GM23338 (cell line): ENCODE measurements around the gene SLC5A5. TPM values are rescaled to one million over a fixed set of nuclear protein-coding genes. Genes with fewer than 3 reads are reported as not detected.

Experiments used
- ATAC-seq: fragments of 200-7000 bp; cut with Tn5 transposase; 3 replicates; pipeline ENCODE4 v1.9.1; 2020
- DNase-seq: peaks from one replicate; pipeline ENCODE4 v3.0.0-alpha.2; 2015; ENCODE audit warnings: low spot score
- H2AFZ ChIP-seq: fragments of 200-600 bp; sonication (generic); 2 replicates; pipeline ENCODE4 v1.8.0; 2016; ENCODE audit warnings: antibody characterized with exemption, mild to moderate bottlenecking, moderate library complexity
- H3F3A ChIP-seq: fragments of 200-600 bp; sonication (generic); replicated peaks from 2 replicates; pipeline ENCODE4 v1.8.0; 2017; ENCODE audit warnings: antibody characterized with exemption, mixed run types, low read depth
- H3K27ac ChIP-seq: fragments of 200-600 bp; sonication (generic); 2 replicates; pipeline ENCODE4 v1.6.1; 2016; ENCODE audit warnings: low read depth
- H3K27me3 ChIP-seq: fragments of 200-600 bp; sonication (generic); 2 replicates; pipeline ENCODE4 v1.8.0; 2016; ENCODE audit warnings: mild to moderate bottlenecking, mixed run types, moderate library complexity; ENCODE audit not compliant: insufficient read depth
- H3K36me3 ChIP-seq: fragments of 200-600 bp; sonication (generic); 2 replicates; pipeline ENCODE4 v1.8.0; 2016; ENCODE audit warnings: mild to moderate bottlenecking; ENCODE audit not compliant: insufficient read depth
- H3K4me1 ChIP-seq: fragments of 200-600 bp; sonication (generic); 2 replicates; pipeline ENCODE4 v1.8.0; 2016; ENCODE audit warnings: mild to moderate bottlenecking, moderate library complexity; ENCODE audit not compliant: insufficient read depth
- H3K4me2 ChIP-seq: fragments of 200-600 bp; sonication (generic); 2 replicates; pipeline ENCODE4 v1.7.1; 2017; ENCODE audit warnings: mixed run types
- H3K4me3 ChIP-seq: fragments of 200-600 bp; sonication (generic); 2 replicates; pipeline ENCODE4 v1.6.1; 2016; ENCODE audit warnings: mixed run types
- H3K79me2 ChIP-seq: fragments of 200-600 bp; sonication (generic); replicated peaks from 2 replicates; pipeline ENCODE4 v1.8.0; 2017; ENCODE audit warnings: mild to moderate bottlenecking; ENCODE audit not compliant: insufficient read depth
- H3K9me2 ChIP-seq: fragments of 200-600 bp; sonication (generic); 2 replicates; pipeline ENCODE4 v1.8.0; 2017; ENCODE audit not compliant: insufficient read depth
- H4K20me1 ChIP-seq: fragments of 200-600 bp; sonication (generic); replicated peaks from 2 replicates; pipeline ENCODE4 v1.8.0; 2017; ENCODE audit warnings: mild to moderate bottlenecking; ENCODE audit not compliant: insufficient read depth
- H3K27ac Mint-ChIP-seq: 2 replicates; pipeline ENCODE4 v1.8.0; 2020; ENCODE audit warnings: inconsistent platforms, mild to moderate bottlenecking, moderate library complexity, mixed read lengths
- H3K27me3 Mint-ChIP-seq: 3 replicates; pipeline ENCODE4 v1.8.0; 2022; ENCODE audit warnings: low read depth, mild to moderate bottlenecking, moderate library complexity, mixed read lengths, inconsistent platforms; ENCODE audit not compliant: insufficient read depth, poor library complexity
- H3K36me3 Mint-ChIP-seq: 3 replicates; pipeline ENCODE4 v1.8.0; 2021; ENCODE audit warnings: low read depth, mild to moderate bottlenecking, inconsistent platforms, moderate library complexity, mixed read lengths
- H3K4me1 Mint-ChIP-seq: 3 replicates; pipeline ENCODE4 v1.8.0; 2020; ENCODE audit warnings: mild to moderate bottlenecking, inconsistent platforms, mixed read lengths
- H3K4me3 Mint-ChIP-seq: 3 replicates; pipeline ENCODE4 v1.8.0; 2021; ENCODE audit warnings: moderate library complexity, mild to moderate bottlenecking, inconsistent platforms, mixed read lengths
- H3K9me3 Mint-ChIP-seq: 3 replicates; pipeline ENCODE4 v1.8.0; 2020; ENCODE audit warnings: moderate library complexity, mild to moderate bottlenecking, inconsistent platforms, mixed read lengths
- EZH2phosphoT487 ChIP-seq: fragments of 200-600 bp; sonication (generic); IDR thresholded peaks from one replicate; pipeline ENCODE4 v1.8.1; 2018; ENCODE audit warnings: antibody characterized with exemption; ENCODE audit not compliant: unreplicated experiment
- JUNB ChIP-seq: IDR thresholded peaks from one replicate; pipeline ENCODE4 v1.6.1; 2016; ENCODE audit warnings: antibody characterized with exemption; ENCODE audit not compliant: unreplicated experiment
- NANOG ChIP-seq: IDR thresholded peaks from 2 replicates; pipeline ENCODE4 v1.6.1; 2016; ENCODE audit warnings: antibody characterized with exemption, borderline replicate concordance
- POLR2AphosphoS5 ChIP-seq: IDR thresholded peaks from 2 replicates; pipeline ENCODE4 v1.6.1; 2016; ENCODE audit warnings: antibody characterized with exemption, low read depth
- ZNF114 ChIP-seq: fragments of 250-450 bp; sonication (Bioruptor Pico); IDR thresholded peaks from 2 replicates; pipeline ENCODE4 v1.5.0; 2020; ENCODE audit warnings: mild to moderate bottlenecking, moderate library complexity
- polyA plus RNA-seq: library from polyadenylated mRNA; unstranded; fragments of >200 nt; fragmentation: Nextera tagmentation; extraction: Ambion mirVana; gene quantifications from 2 replicates; pipeline ENCODE4 v1.2.1, GENCODE V29; 2016
- total RNA-seq: library from RNA; depleted of rRNA; stranded (reverse); fragments of >200 nt; shearing (Covaris generic); gene quantifications from 2 replicates; pipeline ENCODE4 v1.2.3, GENCODE V29; 2014
- TF ChIP-seq, protein P1 (sequence below): fragments of 250-450 bp; sonication (Bioruptor Pico); IDR thresholded peaks from 2 replicates; pipeline ENCODE4 v1.5.0; 2020; ENCODE audit warnings: mild to moderate bottlenecking, moderate library complexity
- TF ChIP-seq, protein P2 (sequence below), 2 experiments: fragments of 200-600 bp in 1 of 2; sonication (generic) in 1 of 2; conservative IDR thresholded peaks; 2 replicates each; pipeline versions ENCODE4 v1.5.1 to v1.6.1; 2016 to 2017; ENCODE audit warnings: antibody characterized with exemption in 2 of 2, low read depth in 2 of 2, mild to moderate bottlenecking in 2 of 2, moderate library complexity in 1 of 2
- TF ChIP-seq, protein P3 (sequence below): IDR thresholded peaks from 2 replicates; pipeline ENCODE4 v1.6.1; 2016; ENCODE audit warnings: antibody characterized with exemption
- TF ChIP-seq, protein P4 (sequence below): IDR thresholded peaks from one replicate; pipeline ENCODE4 v1.6.1; 2018; ENCODE audit warnings: antibody characterized with exemption; ENCODE audit not compliant: unreplicated experiment

The SLC5A5 gene
- total and polyA plus RNA-seq, 2 experiments from 2014 or later, result 1.0 to 2.1 TPM

DNA sequence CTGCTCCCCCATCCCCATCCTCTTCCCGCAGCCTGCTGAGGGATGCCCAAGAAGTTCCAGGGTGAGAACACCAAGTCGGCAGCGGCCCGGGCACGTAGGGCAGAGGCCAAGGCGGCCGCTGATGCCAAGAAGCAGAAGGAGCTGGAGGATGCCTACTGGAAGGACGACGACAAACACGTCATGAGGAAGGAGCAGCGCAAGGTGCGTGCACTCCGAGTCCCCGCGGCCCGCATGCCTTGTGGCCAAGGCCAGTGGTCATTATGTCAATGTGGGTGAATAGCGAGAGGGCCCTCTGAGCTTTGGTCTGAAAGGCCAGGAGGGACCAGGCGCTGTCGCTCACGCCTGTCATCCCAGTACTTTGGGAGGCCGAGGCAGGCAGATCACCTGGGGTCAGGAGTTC, 64.6 kb downstream of the SLC5A5 start:
- H3F3A ChIP-seq, result peaks cover 13% of the 10 kb centered on the region; the same call in 1 of the 2 replicates
- H3K27ac Mint-ChIP-seq, result no peak overlapping the region
- DNase-seq, result no peak
- H3K4me1 Mint-ChIP-seq, result peaks cover 11% of the 10 kb centered on the region
- H3K27ac ChIP-seq, result no peak overlapping the region
- H3K9me3 Mint-ChIP-seq, result no peaks in the 10 kb centered on the region
- no peak for ATAC-seq
- no peak overlapping the region for H3K4me2 ChIP-seq
- H3K27me3 ChIP-seq, result no peaks in the 10 kb centered on the region
- TF ChIP-seq, protein P1, sequence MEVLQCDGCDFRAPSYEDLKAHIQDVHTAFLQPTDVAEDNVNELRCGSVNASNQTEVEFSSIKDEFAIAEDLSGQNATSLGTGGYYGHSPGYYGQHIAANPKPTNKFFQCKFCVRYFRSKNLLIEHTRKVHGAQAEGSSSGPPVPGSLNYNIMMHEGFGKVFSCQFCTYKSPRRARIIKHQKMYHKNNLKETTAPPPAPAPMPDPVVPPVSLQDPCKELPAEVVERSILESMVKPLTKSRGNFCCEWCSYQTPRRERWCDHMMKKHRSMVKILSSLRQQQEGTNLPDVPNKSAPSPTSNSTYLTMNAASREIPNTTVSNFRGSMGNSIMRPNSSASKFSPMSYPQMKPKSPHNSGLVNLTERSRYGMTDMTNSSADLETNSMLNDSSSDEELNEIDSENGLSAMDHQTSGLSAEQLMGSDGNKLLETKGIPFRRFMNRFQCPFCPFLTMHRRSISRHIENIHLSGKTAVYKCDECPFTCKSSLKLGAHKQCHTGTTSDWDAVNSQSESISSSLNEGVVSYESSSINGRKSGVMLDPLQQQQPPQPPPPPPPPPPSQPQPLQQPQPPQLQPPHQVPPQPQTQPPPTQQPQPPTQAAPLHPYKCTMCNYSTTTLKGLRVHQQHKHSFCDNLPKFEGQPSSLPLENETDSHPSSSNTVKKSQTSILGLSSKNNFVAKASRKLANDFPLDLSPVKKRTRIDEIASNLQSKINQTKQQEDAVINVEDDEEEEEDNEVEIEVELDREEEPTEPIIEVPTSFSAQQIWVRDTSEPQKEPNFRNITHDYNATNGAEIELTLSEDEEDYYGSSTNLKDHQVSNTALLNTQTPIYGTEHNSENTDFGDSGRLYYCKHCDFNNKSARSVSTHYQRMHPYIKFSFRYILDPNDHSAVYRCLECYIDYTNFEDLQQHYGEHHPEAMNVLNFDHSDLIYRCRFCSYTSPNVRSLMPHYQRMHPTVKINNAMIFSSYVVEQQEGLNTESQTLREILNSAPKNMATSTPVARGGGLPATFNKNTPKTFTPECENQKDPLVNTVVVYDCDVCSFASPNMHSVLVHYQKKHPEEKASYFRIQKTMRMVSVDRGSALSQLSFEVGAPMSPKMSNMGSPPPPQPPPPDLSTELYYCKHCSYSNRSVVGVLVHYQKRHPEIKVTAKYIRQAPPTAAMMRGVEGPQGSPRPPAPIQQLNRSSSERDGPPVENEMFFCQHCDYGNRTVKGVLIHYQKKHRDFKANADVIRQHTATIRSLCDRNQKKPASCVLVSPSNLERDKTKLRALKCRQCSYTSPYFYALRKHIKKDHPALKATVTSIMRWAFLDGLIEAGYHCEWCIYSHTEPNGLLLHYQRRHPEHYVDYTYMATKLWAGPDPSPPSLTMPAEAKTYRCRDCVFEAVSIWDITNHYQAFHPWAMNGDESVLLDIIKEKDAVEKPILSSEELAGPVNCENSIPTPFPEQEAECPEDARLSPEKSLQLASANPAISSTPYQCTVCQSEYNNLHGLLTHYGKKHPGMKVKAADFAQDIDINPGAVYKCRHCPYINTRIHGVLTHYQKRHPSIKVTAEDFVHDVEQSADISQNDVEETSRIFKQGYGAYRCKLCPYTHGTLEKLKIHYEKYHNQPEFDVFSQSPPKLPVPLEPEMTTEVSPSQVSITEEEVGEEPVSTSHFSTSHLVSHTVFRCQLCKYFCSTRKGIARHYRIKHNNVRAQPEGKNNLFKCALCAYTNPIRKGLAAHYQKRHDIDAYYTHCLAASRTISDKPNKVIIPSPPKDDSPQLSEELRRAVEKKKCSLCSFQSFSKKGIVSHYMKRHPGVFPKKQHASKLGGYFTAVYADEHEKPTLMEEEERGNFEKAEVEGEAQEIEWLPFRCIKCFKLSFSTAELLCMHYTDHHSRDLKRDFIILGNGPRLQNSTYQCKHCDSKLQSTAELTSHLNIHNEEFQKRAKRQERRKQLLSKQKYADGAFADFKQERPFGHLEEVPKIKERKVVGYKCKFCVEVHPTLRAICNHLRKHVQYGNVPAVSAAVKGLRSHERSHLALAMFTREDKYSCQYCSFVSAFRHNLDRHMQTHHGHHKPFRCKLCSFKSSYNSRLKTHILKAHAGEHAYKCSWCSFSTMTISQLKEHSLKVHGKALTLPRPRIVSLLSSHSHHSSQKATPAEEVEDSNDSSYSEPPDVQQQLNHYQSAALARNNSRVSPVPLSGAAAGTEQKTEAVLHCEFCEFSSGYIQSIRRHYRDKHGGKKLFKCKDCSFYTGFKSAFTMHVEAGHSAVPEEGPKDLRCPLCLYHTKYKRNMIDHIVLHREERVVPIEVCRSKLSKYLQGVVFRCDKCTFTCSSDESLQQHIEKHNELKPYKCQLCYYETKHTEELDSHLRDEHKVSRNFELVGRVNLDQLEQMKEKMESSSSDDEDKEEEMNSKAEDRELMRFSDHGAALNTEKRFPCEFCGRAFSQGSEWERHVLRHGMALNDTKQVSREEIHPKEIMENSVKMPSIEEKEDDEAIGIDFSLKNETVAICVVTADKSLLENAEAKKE, result no peak
- no peak for TF ChIP-seq ZNF114 (CRISPR knock-in tag)
- TF ChIP-seq JUNB, result no peak
- TF ChIP-seq, protein P2, sequence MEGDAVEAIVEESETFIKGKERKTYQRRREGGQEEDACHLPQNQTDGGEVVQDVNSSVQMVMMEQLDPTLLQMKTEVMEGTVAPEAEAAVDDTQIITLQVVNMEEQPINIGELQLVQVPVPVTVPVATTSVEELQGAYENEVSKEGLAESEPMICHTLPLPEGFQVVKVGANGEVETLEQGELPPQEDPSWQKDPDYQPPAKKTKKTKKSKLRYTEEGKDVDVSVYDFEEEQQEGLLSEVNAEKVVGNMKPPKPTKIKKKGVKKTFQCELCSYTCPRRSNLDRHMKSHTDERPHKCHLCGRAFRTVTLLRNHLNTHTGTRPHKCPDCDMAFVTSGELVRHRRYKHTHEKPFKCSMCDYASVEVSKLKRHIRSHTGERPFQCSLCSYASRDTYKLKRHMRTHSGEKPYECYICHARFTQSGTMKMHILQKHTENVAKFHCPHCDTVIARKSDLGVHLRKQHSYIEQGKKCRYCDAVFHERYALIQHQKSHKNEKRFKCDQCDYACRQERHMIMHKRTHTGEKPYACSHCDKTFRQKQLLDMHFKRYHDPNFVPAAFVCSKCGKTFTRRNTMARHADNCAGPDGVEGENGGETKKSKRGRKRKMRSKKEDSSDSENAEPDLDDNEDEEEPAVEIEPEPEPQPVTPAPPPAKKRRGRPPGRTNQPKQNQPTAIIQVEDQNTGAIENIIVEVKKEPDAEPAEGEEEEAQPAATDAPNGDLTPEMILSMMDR (conservative IDR thresholded peaks at IDR 0.05; ENCODE audit: low read depth in 2 of 2), result no peak
- TF ChIP-seq, protein P3, sequence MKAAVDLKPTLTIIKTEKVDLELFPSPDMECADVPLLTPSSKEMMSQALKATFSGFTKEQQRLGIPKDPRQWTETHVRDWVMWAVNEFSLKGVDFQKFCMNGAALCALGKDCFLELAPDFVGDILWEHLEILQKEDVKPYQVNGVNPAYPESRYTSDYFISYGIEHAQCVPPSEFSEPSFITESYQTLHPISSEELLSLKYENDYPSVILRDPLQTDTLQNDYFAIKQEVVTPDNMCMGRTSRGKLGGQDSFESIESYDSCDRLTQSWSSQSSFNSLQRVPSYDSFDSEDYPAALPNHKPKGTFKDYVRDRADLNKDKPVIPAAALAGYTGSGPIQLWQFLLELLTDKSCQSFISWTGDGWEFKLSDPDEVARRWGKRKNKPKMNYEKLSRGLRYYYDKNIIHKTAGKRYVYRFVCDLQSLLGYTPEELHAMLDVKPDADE, result no peak
- TF ChIP-seq, protein P4, sequence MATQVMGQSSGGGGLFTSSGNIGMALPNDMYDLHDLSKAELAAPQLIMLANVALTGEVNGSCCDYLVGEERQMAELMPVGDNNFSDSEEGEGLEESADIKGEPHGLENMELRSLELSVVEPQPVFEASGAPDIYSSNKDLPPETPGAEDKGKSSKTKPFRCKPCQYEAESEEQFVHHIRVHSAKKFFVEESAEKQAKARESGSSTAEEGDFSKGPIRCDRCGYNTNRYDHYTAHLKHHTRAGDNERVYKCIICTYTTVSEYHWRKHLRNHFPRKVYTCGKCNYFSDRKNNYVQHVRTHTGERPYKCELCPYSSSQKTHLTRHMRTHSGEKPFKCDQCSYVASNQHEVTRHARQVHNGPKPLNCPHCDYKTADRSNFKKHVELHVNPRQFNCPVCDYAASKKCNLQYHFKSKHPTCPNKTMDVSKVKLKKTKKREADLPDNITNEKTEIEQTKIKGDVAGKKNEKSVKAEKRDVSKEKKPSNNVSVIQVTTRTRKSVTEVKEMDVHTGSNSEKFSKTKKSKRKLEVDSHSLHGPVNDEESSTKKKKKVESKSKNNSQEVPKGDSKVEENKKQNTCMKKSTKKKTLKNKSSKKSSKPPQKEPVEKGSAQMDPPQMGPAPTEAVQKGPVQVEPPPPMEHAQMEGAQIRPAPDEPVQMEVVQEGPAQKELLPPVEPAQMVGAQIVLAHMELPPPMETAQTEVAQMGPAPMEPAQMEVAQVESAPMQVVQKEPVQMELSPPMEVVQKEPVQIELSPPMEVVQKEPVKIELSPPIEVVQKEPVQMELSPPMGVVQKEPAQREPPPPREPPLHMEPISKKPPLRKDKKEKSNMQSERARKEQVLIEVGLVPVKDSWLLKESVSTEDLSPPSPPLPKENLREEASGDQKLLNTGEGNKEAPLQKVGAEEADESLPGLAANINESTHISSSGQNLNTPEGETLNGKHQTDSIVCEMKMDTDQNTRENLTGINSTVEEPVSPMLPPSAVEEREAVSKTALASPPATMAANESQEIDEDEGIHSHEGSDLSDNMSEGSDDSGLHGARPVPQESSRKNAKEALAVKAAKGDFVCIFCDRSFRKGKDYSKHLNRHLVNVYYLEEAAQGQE, result no peak
- no peak for TF ChIP-seq NANOG
- TF ChIP-seq EZH2phosphoT487, result no peak
- no peak for TF ChIP-seq POLR2AphosphoS5
- no peak overlapping the region for H2AFZ ChIP-seq
- H3K36me3 ChIP-seq, result no peaks in the 10 kb centered on the region
- no peaks in the 10 kb centered on the region for H3K9me2 ChIP-seq
- H4K20me1 ChIP-seq, result 0 out of 2 replicates have a peak, but pooled peaks cover 3% of the 10 kb centered on the region
- peaks cover 14% of the 10 kb centered on the region for H3K27me3 Mint-ChIP-seq
- peaks cover 14% of the 10 kb centered on the region; the same call in 2 of the 3 replicates for H3K36me3 Mint-ChIP-seq
- no peak overlapping the region for H3K4me3 Mint-ChIP-seq
- peaks cover 4% of the 10 kb centered on the region; the same call in 1 of the 2 replicates for H3K4me1 ChIP-seq
- H3K79me2 ChIP-seq, result peaks cover 10% of the 10 kb centered on the region
- no peak overlapping the region for H3K4me3 ChIP-seq
